HCT116 (cell line): Measurements from ENCODE around the gene C3orf20. TPM values are rescaled to one million over a fixed set of nuclear protein-coding genes. Genes with fewer than 3 reads are reported as not detected.

Experiments
- ATAC-seq: fragments of 200-7000 bp; cut with Tn5 transposase; 2 replicates; pipeline ENCODE4 v1.9.1; 2020; ENCODE audit warnings: mild to moderate bottlenecking, moderate library complexity
- BruUV-seq: library from RNA; stranded (reverse); fragments of 400-500 nt; replicated peaks from 2 replicates; lab custom pipeline; 2021; lab: Mats Ljungman, UMichigan
- CTCF ChIA-PET: fragments of 300-600 bp; sonication (Branson Sonifier 250); formaldehyde crosslinking; loops from one replicate; lab custom pipeline; 2021; ENCODE audit warnings: antibody characterized with exemption; lab: Charles Lee
- POLR2A ChIA-PET: fragments of 300-600, 350-600 bp; sonication (Branson Sonifier 250); formaldehyde crosslinking; loops from one replicate; lab custom pipeline; 2021; ENCODE audit warnings: antibody characterized with exemption; lab: Charles Lee
- RAD21 ChIA-PET, 2 experiments: fragments of 300-600 bp; sonication (Branson Sonifier 250); formaldehyde crosslinking; loops; one replicate each; lab custom pipeline; 2023; ENCODE audit warnings: low total read pairs in 2 of 2; ENCODE audit not compliant: uncharacterized antibody in 2 of 2, unreplicated experiment in 2 of 2, low non-redundant PET in 1 of 2; lab: Charles Lee
- DNase-seq: peaks from one replicate; pipeline ENCODE4 v3.0.0-alpha.2; 2010; ENCODE audit warnings: low read depth, low spot score
- H2AFZ ChIP-seq: fragments of 200-600 bp; shearing (Covaris generic), sonication (generic); 2 replicates; pipeline ENCODE4 v1.6.1; 2017; ENCODE audit warnings: low read depth, mixed run types, mixed read lengths, antibody characterized with exemption, low read length; ENCODE audit not compliant: poor library complexity, severe bottlenecking
- H3K27ac ChIP-seq: 2 replicates; pipeline ENCODE4 v1.5.1; 2012; ENCODE audit warnings: low read depth, low read length
- H3K27me3 ChIP-seq: fragments of 200-600 bp; sonication (generic); 2 replicates; pipeline ENCODE4 v1.6.1; 2016; ENCODE audit warnings: mixed run types, low read length, mixed read lengths; ENCODE audit not compliant: insufficient read depth
- H3K36me3 ChIP-seq, 2 experiments: fragments of 200-500 bp in 1 of 2; fragments of 200-600 bp in 1 of 2; sonication (Bioruptor generic) in 1 of 2; sonication (generic) in 1 of 2; 2 replicates each; pipeline versions ENCODE4 v1.5.1 to v1.6.1; 2014 to 2016; ENCODE audit warnings: low read length in 2 of 2, inconsistent platforms in 1 of 2, mixed read lengths in 1 of 2, mixed run types in 1 of 2; ENCODE audit not compliant: insufficient read depth in 2 of 2, control insufficient read depth in 1 of 2
- H3K4me1 ChIP-seq, 2 experiments: fragments of 200-600 bp in 1 of 2; sonication (generic) in 1 of 2; 2 replicates each; pipeline versions ENCODE4 v1.5.1 to v1.6.1; 2012 to 2017; ENCODE audit warnings: low read length in 2 of 2, inconsistent platforms in 1 of 2, mild to moderate bottlenecking in 1 of 2, mixed read lengths in 1 of 2, mixed run types in 1 of 2, moderate library complexity in 1 of 2; ENCODE audit not compliant: insufficient read depth in 2 of 2, control insufficient read depth in 1 of 2
- H3K4me2 ChIP-seq: fragments of 200-600 bp; sonication (generic); 2 replicates; pipeline ENCODE4 v1.6.1; 2017; ENCODE audit warnings: mixed run types, low read length, mixed read lengths
- H3K4me3 ChIP-seq, 2 experiments: fragments of 200-600 bp in 1 of 2; sonication (generic) in 1 of 2; replicated peaks in 1 of 2; 2 replicates each; pipeline ENCODE4 v1.5.1; 2011 to 2016; ENCODE audit warnings: low read length in 2 of 2, control low read depth in 1 of 2, low read depth in 1 of 2, mild to moderate bottlenecking in 1 of 2, mixed read lengths in 1 of 2, mixed run types in 1 of 2
- H3K79me2 ChIP-seq: fragments of 200-600 bp; sonication (generic); 2 replicates; pipeline ENCODE4 v1.6.1; 2017; ENCODE audit warnings: mild to moderate bottlenecking, mixed run types, low read length, moderate library complexity, mixed read lengths; ENCODE audit not compliant: insufficient read depth
- H3K9ac ChIP-seq: fragments of 200-600 bp; sonication (generic); 2 replicates; pipeline ENCODE4 v1.6.1; 2016; ENCODE audit warnings: low read length, mixed read lengths
- H3K9me2 ChIP-seq: fragments of 200-600 bp; sonication (generic), shearing (Covaris generic); 2 replicates; pipeline ENCODE4 v1.6.1; 2017; ENCODE audit warnings: mixed run types, mild to moderate bottlenecking, moderate library complexity; ENCODE audit not compliant: insufficient read depth
- H3K9me3 ChIP-seq, 2 experiments: fragments of 200-500 bp in 1 of 2; fragments of 200-600 bp in 1 of 2; sonication (Bioruptor generic) in 1 of 2; sonication (generic) in 1 of 2; 2 replicates each; pipeline ENCODE4 v1.6.1; 2014 to 2017; ENCODE audit warnings: low read length in 2 of 2, mixed read lengths in 2 of 2, inconsistent platforms in 1 of 2, low read depth in 1 of 2, mild to moderate bottlenecking in 1 of 2, mixed run types in 1 of 2, moderate library complexity in 1 of 2; ENCODE audit not compliant: control insufficient read depth in 1 of 2, insufficient read depth in 1 of 2
- H4K20me1 ChIP-seq: fragments of 200-600 bp; sonication (generic), shearing (Covaris generic); 2 replicates; pipeline ENCODE4 v1.6.1; 2017; ENCODE audit warnings: mixed run types, mild to moderate bottlenecking, moderate library complexity; ENCODE audit not compliant: insufficient read depth
- CBX3 ChIP-seq: IDR thresholded peaks from 2 replicates; pipeline ENCODE4 v1.6.1; 2012; ENCODE audit warnings: low read depth
- CEBPB ChIP-seq: IDR thresholded peaks from 2 replicates; pipeline ENCODE4 v1.6.1; 2012; ENCODE audit warnings: low read depth
- EGR1 ChIP-seq: IDR thresholded peaks from 2 replicates; pipeline ENCODE4 v1.6.1; 2012; ENCODE audit warnings: low read depth
- EZH2 ChIP-seq: fragments of 200-600 bp; sonication (generic); IDR thresholded peaks from 2 replicates; pipeline ENCODE4 v1.6.1; 2017; ENCODE audit warnings: antibody characterized with exemption, mixed run types
- EZH2phosphoT487 ChIP-seq: fragments of 200-600 bp; IDR thresholded peaks from 2 replicates; pipeline ENCODE4 v1.6.1; 2018; ENCODE audit warnings: antibody characterized with exemption, borderline replicate concordance
- FOSL1 ChIP-seq: IDR thresholded peaks from 2 replicates; pipeline ENCODE4 v1.6.1; 2012; ENCODE audit warnings: low read depth
- JUND ChIP-seq: IDR thresholded peaks from 2 replicates; pipeline ENCODE4 v1.6.1; 2012
- MAX ChIP-seq: IDR thresholded peaks from 2 replicates; pipeline ENCODE4 v1.6.1; 2012
- POLR2A ChIP-seq: IDR thresholded peaks from 2 replicates; pipeline ENCODE4 v1.7.0; 2011; ENCODE audit warnings: borderline replicate concordance; ENCODE audit not compliant: insufficient read depth, insufficient read length; ENCODE audit errors: extremely low read depth
- RAD21 ChIP-seq: IDR thresholded peaks from 2 replicates; pipeline ENCODE4 v1.6.1; 2012; ENCODE audit warnings: low read depth, mild to moderate bottlenecking
- REST ChIP-seq: IDR thresholded peaks from 2 replicates; pipeline ENCODE4 v1.6.1; 2012; ENCODE audit warnings: low read depth
- SIN3A ChIP-seq: IDR thresholded peaks from 2 replicates; pipeline ENCODE4 v1.6.1; 2012; ENCODE audit warnings: low read depth
- SP1 ChIP-seq: IDR thresholded peaks from 2 replicates; pipeline ENCODE4 v1.6.1; 2012; ENCODE audit warnings: low read depth
- TCF7L2 ChIP-seq: IDR thresholded peaks from 2 replicates; pipeline ENCODE4 v1.7.0; 2011; ENCODE audit warnings: borderline replicate concordance, inconsistent platforms; ENCODE audit not compliant: insufficient read depth, insufficient read length; ENCODE audit errors: extremely low read depth
- ZFX ChIP-seq: fragments of 450-650 bp; IDR thresholded peaks from 2 replicates; pipeline ENCODE4 v1.6.1; 2017
- ZNF274 ChIP-seq: fragments of 200-500 bp; sonication (Bioruptor generic); IDR thresholded peaks from 2 replicates; pipeline ENCODE4 v1.6.1; 2014; ENCODE audit warnings: mild to moderate bottlenecking, low read depth, low read length, inconsistent platforms
- intact Hi-C: fragments of 100-400 bp; cut with micrococcal nuclease; formaldehyde crosslinking; loops from 2 replicates; pipeline ENCODE4 v1.10.0; 2022
- total RNA-seq: library from RNA; stranded (reverse); gene quantifications from one replicate; pipeline ENCODE4 v1.2.1, GENCODE V29; 2021; ENCODE audit not compliant: unreplicated experiment
- TF ChIP-seq, protein P1 (sequence below), 3 experiments: fragments of 200-600 bp in 1 of 3; sonication (generic) in 1 of 3; IDR thresholded peaks in 2 of 3; conservative IDR thresholded peaks in 1 of 3; 2 replicates each; pipeline ENCODE4 v1.5.1; 2012 to 2017; ENCODE audit warnings: low read depth in 2 of 3, low read length in 2 of 3, antibody characterized with exemption in 1 of 3, borderline replicate concordance in 1 of 3, control low read depth in 1 of 3, mild to moderate bottlenecking in 1 of 3, mixed read lengths in 1 of 3, mixed run types in 1 of 3, moderate library complexity in 1 of 3; ENCODE audit not compliant: insufficient read depth in 1 of 3

Gene C3orf20
- total RNA-seq, 1 experiment from 2014 or later = 0.20 TPM

GRCh38 chr3:14678015-14678503 is 3.1 kb downstream of the C3orf20 start:
- DNase-seq = no peak
- Histone ChIP-seq H3K27ac (no peak overlapping the region), H3K79me2 (no peaks in the 10 kb centered on the region), H3K9me2 (no peaks in the 10 kb centered on the region), H3K4me3 (no peak overlapping the region), H3K9ac (no peak overlapping the region), H3K4me1 (no peaks in the 10 kb centered on the region), H4K20me1 (no peaks in the 10 kb centered on the region), H3K4me2 (no peak overlapping the region), H2AFZ (no peak overlapping the region), H3K27me3 (no peaks in the 10 kb centered on the region), H3K36me3 (no peaks in the 10 kb centered on the region), H3K9me3 (peaks cover 0 to 11% of the 10 kb centered on the region in 2 experiments; a peak in 1 of 4 replicates)
- ATAC-seq = no peak
- ChIA-PET CTCF (interaction anchor here (0.6 kb wide), 1 partner anchor 11 kb away, joined by 3 read pairs; no protein-coding TSS in a partner anchor), POLR2A (interaction anchor here (0.8 kb wide), 1 partner anchor 102 kb away, joined by 3 read pairs; no protein-coding TSS in a partner anchor), RAD21 (no interaction called here)
- TF ChIP-seq JUND (no peak), EZH2phosphoT487 (no peak), TCF7L2 (peak; percentile 84)
- BruUV-seq = no TSS peak
- intact Hi-C loops = no loop called here

GRCh38 chr3:14680115-14680514 is 5.2 kb downstream of the C3orf20 start:
- H3K9ac ChIP-seq = no peak overlapping the region
- H4K20me1 ChIP-seq = no peaks in the 10 kb centered on the region
- no peak overlapping the region for H3K4me2 ChIP-seq
- no peaks in the 10 kb centered on the region for H3K36me3 ChIP-seq
- H2AFZ ChIP-seq = no peak overlapping the region
- ChIA-PET POLR2A (no interaction called here), RAD21 (no interaction called here), CTCF (no interaction called here)
- no peak overlapping the region for H3K4me3 ChIP-seq
- no peaks in the 10 kb centered on the region for H3K27me3 ChIP-seq
- H3K4me1 ChIP-seq = no peaks in the 10 kb centered on the region
- DNase-seq (no peak), ATAC-seq (no peak)
- intact Hi-C loops = no loop called here
- BruUV-seq = no TSS peak
- no peak overlapping the region for H3K27ac ChIP-seq
- peaks cover 0 to 11% of the 10 kb centered on the region in 2 experiments; a peak in 1 of 4 replicates for H3K9me3 ChIP-seq
- no peaks in the 10 kb centered on the region for H3K79me2 ChIP-seq
- TF ChIP-seq TCF7L2 (no peak), EGR1 (no peak), SP1 (no peak), MAX (no peak), ZFX (no peak), FOSL1 (no peak), EZH2 (no peak), ZNF274 (no peak), RAD21 (no peak), POLR2A (no peak), REST (no peak), SIN3A (no peak), CEBPB (no peak), CBX3 (no peak), EZH2phosphoT487 (no peak)
- TF ChIP-seq, protein P1, sequence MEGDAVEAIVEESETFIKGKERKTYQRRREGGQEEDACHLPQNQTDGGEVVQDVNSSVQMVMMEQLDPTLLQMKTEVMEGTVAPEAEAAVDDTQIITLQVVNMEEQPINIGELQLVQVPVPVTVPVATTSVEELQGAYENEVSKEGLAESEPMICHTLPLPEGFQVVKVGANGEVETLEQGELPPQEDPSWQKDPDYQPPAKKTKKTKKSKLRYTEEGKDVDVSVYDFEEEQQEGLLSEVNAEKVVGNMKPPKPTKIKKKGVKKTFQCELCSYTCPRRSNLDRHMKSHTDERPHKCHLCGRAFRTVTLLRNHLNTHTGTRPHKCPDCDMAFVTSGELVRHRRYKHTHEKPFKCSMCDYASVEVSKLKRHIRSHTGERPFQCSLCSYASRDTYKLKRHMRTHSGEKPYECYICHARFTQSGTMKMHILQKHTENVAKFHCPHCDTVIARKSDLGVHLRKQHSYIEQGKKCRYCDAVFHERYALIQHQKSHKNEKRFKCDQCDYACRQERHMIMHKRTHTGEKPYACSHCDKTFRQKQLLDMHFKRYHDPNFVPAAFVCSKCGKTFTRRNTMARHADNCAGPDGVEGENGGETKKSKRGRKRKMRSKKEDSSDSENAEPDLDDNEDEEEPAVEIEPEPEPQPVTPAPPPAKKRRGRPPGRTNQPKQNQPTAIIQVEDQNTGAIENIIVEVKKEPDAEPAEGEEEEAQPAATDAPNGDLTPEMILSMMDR (IDR thresholded peaks at IDR 0.05 in 2 of 3, conservative IDR thresholded peaks at IDR 0.05 in 1 of 3; ENCODE audit: borderline replicate concordance in 1 of 3, insufficient read depth in 1 of 3, low read depth in 2 of 3, low read length in 2 of 3) = no peak
- H3K9me2 ChIP-seq = no peaks in the 10 kb centered on the region
